ENCODE measurements around the gene BCL7A.

The BCL7A gene

GRCh38 chr12:122079532-122080081, 57.9 kb downstream of the BCL7A start:
- CTCF ChIA-PET: interaction anchor here (0.9 to 2.2 kb wide), 10 partner anchors 9 to 285 kb away, joined by 3 to 12 read pairs (median 5); partner anchors contain the start of gene CFAP251
- no peak for TF ChIP-seq CTCF (IDR thresholded peaks at IDR 0.05; ENCODE audit: control extremely low read depth, extremely low read depth, low read depth, missing control alignments)

GRCh38 chr12:122080149-122081082, 58.7 kb downstream of the BCL7A start:
- no peak for TF ChIP-seq CTCF (IDR thresholded peaks at IDR 0.05; ENCODE audit: control extremely low read depth, extremely low read depth, low read depth, missing control alignments)
- ChIA-PET POLR2A (interaction anchor here (1.0 kb wide), 1 partner anchor 9 kb away, joined by 4 read pairs; no protein-coding TSS in a partner anchor), CTCF (interaction anchor here (0.7 to 2.2 kb wide), 13 partner anchors 10 to 285 kb away, joined by 3 to 12 read pairs (median 3); partner anchors contain the start of gene CFAP251)
- no peak for DNase-seq (ENCODE audit: extremely low spot score)

More at GRCh38 chr12:122079532-122080081, 57.9 kb downstream of the BCL7A start:
- POLR2A ChIA-PET: no interaction called here
- DNase-seq (ENCODE audit: extremely low spot score): no peak

- POLR2A ChIA-PET: interaction anchor here (1.0 kb wide), 1 partner anchor 8 kb away, joined by 4 read pairs; no protein-coding TSS in a partner anchor
- DNase-seq (ENCODE audit: extremely low spot score): no peak
- TF ChIP-seq CTCF (IDR thresholded peaks at IDR 0.05; ENCODE audit: control extremely low read depth, extremely low read depth, low read depth, missing control alignments): no peak
- CTCF ChIA-PET: interaction anchor here (0.7 to 2.2 kb wide), 12 partner anchors 9 to 286 kb away, joined by 3 to 12 read pairs (median 4); no protein-coding TSS in a partner anchor
Observed at GRCh38 chr12:122081083-122081696, 59.5 kb downstream of the BCL7A start.

DNA sequence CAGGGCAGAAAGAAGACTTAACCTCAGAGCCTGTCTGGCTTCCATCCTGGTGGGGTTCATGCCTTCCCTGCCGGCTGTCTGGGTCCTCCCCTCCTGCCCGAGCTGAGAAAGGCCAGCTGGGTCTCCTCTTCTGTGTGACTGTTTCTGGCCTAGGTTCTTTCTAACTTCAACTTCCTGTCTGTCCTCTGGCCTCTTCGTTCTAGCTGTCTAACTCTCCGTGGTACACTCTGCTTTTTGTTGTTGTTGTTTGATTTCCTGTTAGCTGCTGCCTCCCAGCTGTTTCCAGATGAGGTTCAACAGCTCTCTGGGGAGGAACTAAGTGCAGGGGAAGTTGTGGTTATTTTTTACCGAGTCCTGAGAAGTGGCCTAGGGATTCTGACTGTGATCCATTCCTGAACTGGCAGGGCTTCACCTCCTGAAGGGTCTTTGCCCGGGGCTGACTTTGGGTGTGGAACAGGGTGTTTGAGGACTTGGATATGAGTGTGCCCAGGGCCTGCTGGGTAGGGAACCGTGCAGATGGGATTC, 60.1 kb downstream of the BCL7A start:
- TF ChIP-seq CTCF (IDR thresholded peaks at IDR 0.05; ENCODE audit: control extremely low read depth, extremely low read depth, low read depth, missing control alignments): peak; percentile 22
- POLR2A ChIA-PET: no interaction called here
- CTCF ChIA-PET: interaction anchor here (1.0 to 2.2 kb wide), 5 partner anchors 11 to 156 kb away, joined by 3 to 12 read pairs (median 4); no protein-coding TSS in a partner anchor
- DNase-seq (ENCODE audit: extremely low spot score): peak; percentile 57

DNA sequence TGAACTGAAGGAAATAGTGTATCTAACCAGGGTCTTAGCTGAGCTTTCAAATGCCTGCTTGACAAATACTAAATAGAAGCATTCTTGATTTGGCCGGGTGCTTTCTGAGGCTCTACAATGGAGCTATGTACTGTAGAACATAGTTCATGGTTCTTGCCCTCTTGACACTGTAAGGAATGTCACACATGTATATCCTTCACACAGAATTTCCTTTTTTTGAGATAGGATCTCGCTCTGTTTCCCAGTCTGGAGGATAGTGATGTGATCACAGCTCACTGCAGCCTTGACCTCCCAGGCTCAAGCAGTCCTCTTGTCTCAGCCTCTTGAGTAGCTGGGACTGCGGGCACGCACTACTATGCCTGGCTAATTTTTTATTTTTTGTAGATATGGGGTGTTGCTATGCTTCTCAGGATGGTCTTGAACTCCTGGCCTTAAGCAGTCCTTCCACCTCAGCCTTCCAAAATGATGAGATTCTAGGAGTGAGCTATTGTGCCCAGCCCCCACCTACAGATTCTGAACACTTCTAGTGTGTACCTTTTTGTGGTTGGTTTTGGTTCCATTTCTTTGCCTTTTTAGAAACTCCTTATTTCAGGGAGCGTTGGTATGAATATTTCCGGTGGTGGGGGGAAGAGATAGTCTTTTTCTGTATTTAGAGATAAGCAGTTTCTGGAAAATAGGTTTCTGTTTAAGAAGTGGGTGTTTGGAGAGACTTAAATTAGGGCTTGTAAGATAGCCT, 61.1 kb downstream of the BCL7A start:
- CTCF ChIA-PET: interaction anchor here (0.8 to 2.1 kb wide), 3 partner anchors 15 to 40 kb away, joined by 3 to 11 read pairs (median 6); no protein-coding TSS in a partner anchor
- POLR2A ChIA-PET: interaction anchor here (0.6 kb wide), 1 partner anchor 732 kb away, joined by 3 read pairs; no protein-coding TSS in a partner anchor

More for the DNA sequence above, 61.1 kb downstream of the BCL7A start:
- DNase-seq (ENCODE audit: extremely low spot score): no peak
- TF ChIP-seq CTCF (IDR thresholded peaks at IDR 0.05; ENCODE audit: control extremely low read depth, extremely low read depth, low read depth, missing control alignments): no peak
